ENCODE data around the gene ABCA2. TPM values are rescaled to one million over a fixed set of nuclear protein-coding genes. Genes with fewer than 3 reads are reported as not detected.

Gene ABCA2
- total RNA-seq, 2 experiments from 2014 or later: 11.8 to 16.2 TPM

DNA sequence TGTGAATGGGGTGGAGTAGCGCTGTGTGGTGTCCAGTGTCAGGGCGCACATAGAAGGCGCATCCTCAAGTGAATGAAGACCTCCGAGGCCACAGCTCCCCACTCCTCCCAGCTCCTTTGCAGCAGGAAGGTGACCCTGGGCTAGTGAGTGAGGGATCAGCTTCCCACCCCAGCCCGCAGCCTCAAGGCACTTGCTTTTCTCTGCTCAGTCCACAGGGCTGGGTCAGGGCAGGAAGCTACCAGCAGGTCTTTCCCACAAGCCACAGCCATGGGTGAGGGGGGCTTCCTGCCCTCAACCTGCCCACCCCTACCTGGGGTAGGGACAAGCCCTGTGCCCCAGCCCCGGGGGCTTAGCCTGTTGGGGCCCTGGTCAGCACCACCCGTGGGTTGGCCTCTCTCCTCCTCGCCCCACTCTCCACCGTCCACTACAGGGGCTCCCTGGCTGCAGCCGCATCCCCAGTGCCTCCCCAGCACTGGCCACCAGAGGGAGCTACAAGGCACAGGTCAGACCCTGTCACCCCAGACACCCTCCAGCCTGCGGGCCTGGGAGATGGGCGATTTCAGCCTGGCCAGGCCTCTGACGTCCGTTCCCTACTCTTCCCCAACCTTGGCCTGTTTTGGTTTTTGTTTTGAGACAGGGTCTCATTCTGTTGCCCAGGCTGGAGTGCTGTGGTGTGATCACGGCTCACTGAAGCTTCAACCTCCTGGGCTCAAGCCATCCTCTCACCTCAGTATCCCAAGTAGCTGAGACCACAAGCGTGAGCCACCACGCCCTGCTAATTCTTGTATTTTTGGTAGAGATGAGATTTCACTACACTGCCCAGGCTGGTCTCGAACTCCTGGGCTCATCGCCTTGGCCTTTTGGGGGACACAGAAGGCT is 1.3 kb upstream of the ABCA2 start:
- H3K4me3 Mint-ChIP-seq: peak overlapping the region; percentile 63
- no peaks in the 10 kb centered on the region for H3K36me3 Mint-ChIP-seq (ENCODE audit: low read depth)
- H3K4me1 Mint-ChIP-seq (ENCODE audit: low read depth): peaks cover 46% of the 10 kb centered on the region
- H3K27ac Mint-ChIP-seq: peak overlapping the region; percentile 32
- H3K27me3 Mint-ChIP-seq: no peaks in the 10 kb centered on the region
- TF ChIP-seq CTCF (IDR thresholded peaks at IDR 0.05): peak; percentile 65
- H3K9me3 Mint-ChIP-seq: no peaks in the 10 kb centered on the region
- DNase-seq (peak; percentile 84), ATAC-seq (peak; percentile 53)
- ChIA-PET POLR2A (interaction anchor here (0.6 to 1.9 kb wide), 3 partner anchors 18 to 253 kb away, joined by 3 to 6 read pairs (median 3); partner anchors contain the start of genes MAN1B1 and NPDC1), CTCF (interaction anchor here (0.6 to 8.3 kb wide), 51 partner anchors 8 to 251 kb away, joined by 3 to 109 read pairs (median 5); partner anchors contain the start of genes AJM1, C8G, CLIC3 and FBXW5)
- intact Hi-C loops (cut with micrococcal nuclease): no loop called here

GRCh38 chr9:137028263-137029057 is 423 bp upstream of the ABCA2 start:
- H3K4me3 Mint-ChIP-seq: peak overlapping the region; percentile 63
- H3K4me1 Mint-ChIP-seq (ENCODE audit: low read depth): peaks cover 43% of the 10 kb centered on the region
- DNase-seq: peak; percentile 72
- no peaks in the 10 kb centered on the region for H3K27me3 Mint-ChIP-seq
- no peaks in the 10 kb centered on the region for H3K36me3 Mint-ChIP-seq (ENCODE audit: low read depth)
- TF ChIP-seq CTCF (IDR thresholded peaks at IDR 0.05): peak; percentile 32
- no peaks in the 10 kb centered on the region for H3K9me3 Mint-ChIP-seq
- ATAC-seq: peak; percentile 55
- intact Hi-C loops (cut with micrococcal nuclease): no loop called here
- ChIA-PET CTCF (interaction anchor here (0.6 to 8.3 kb wide), 37 partner anchors 7 to 250 kb away, joined by 3 to 109 read pairs (median 6); partner anchors contain the start of genes AJM1, C8G, CLIC3 and MAN1B1), POLR2A (interaction anchor here (0.6 to 1.9 kb wide), 2 partner anchors 18 to 58 kb away, joined by 3 to 6 read pairs; partner anchors contain the start of genes MAN1B1 and NPDC1)
- H3K27ac Mint-ChIP-seq: peak overlapping the region; percentile 25

- Mint-ChIP-seq H3K4me3 (peak overlapping the region; percentile 72), H3K27me3 (no peaks in the 10 kb centered on the region), H3K4me1 (ENCODE audit: low read depth) (peaks cover 32% of the 10 kb centered on the region), H3K27ac (no peak overlapping the region), H3K36me3 (ENCODE audit: low read depth) (no peaks in the 10 kb centered on the region), H3K9me3 (no peaks in the 10 kb centered on the region)
- ATAC-seq: no peak
- intact Hi-C loops (cut with micrococcal nuclease): no loop called here
- no peak for DNase-seq
- POLR2A ChIA-PET: interaction anchor here (0.6 to 2.3 kb wide), 5 partner anchors 9 to 236 kb away, joined by 3 to 9 read pairs (median 3); partner anchors contain the start of genes ENTPD2 and TMEM141
- CTCF ChIA-PET: interaction anchor here (0.6 to 8.3 kb wide), 10 partner anchors 9 to 185 kb away, joined by 3 to 109 read pairs (median 5); partner anchors contain the start of genes AJM1, NPDC1, PAXX and SAPCD2
- TF ChIP-seq CTCF (IDR thresholded peaks at IDR 0.05): no peak
Observed at GRCh38 chr9:137026828-137027227, 1.2 kb downstream of the ABCA2 start.

DNA sequence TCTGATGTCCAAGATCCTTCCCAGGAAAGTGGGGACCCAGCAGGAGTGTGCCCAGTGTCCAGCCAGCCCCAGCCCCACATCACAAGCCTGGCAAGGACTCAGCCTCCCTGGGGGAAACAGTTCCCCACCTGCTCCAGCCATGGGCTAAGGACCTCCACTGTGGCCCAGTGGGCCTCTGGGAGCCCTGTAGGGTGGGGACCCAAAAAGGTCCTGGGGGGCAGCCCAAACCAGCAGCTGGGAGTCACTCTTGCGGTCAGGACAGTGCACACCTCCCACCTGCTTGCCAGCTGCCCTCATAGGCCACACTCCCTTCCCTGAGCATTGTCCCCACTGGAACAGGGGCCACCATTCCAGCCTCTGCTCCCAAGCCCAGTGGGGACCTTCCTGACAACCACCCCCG is 1.7 kb downstream of the ABCA2 start:
- Mint-ChIP-seq H3K36me3 (ENCODE audit: low read depth) (no peaks in the 10 kb centered on the region), H3K9me3 (no peaks in the 10 kb centered on the region), H3K4me1 (ENCODE audit: low read depth) (peaks cover 30% of the 10 kb centered on the region), H3K4me3 (no peak overlapping the region), H3K27ac (no peak overlapping the region), H3K27me3 (no peaks in the 10 kb centered on the region)
- intact Hi-C loops (cut with micrococcal nuclease): no loop called here
- ChIA-PET POLR2A (interaction anchor here (0.6 to 2.3 kb wide), 5 partner anchors 8 to 27 kb away, joined by 3 to 9 read pairs (median 3); partner anchors contain the start of gene ENTPD2), CTCF (interaction anchor here (0.7 to 8.3 kb wide), 6 partner anchors 9 to 78 kb away, joined by 3 to 109 read pairs (median 21); partner anchors contain the start of genes NPDC1 and SAPCD2)
- no peak for TF ChIP-seq CTCF (IDR thresholded peaks at IDR 0.05)
- ATAC-seq: no peak
- DNase-seq: no peak
